ENCODE results near the gene SLC66A3. TPM values are rescaled to one million over a fixed set of nuclear protein-coding genes. Genes with fewer than 3 reads are reported as not detected.

The SLC66A3 gene
- total and polyA plus RNA-seq, 2 donors = 11.4 to 20.6 TPM

Other genes with a start within 250 kb of the SLC66A3 start
- gene KCNF1, start 243.5 kb upstream of the SLC66A3 start, total RNA-seq = 0.57 TPM
- 0.52 TPM for gene KCNF1, start 243.5 kb upstream of the SLC66A3 start, polyA plus RNA-seq
- 12.7 TPM for gene ROCK2, start 189.2 kb downstream of the SLC66A3 start, total RNA-seq
- gene ROCK2, start 189.2 kb downstream of the SLC66A3 start, polyA plus RNA-seq = 11.7 TPM